GM21367 (cell line): ENCODE results near the gene CASP12.

Source experiments
- ATAC-seq: cut with Tn5 transposase; IDR thresholded peaks from one replicate; pipeline ENCODE4 v1.9.1; 2021; ENCODE audit not compliant: unreplicated experiment

CASP12 gene

DNA sequence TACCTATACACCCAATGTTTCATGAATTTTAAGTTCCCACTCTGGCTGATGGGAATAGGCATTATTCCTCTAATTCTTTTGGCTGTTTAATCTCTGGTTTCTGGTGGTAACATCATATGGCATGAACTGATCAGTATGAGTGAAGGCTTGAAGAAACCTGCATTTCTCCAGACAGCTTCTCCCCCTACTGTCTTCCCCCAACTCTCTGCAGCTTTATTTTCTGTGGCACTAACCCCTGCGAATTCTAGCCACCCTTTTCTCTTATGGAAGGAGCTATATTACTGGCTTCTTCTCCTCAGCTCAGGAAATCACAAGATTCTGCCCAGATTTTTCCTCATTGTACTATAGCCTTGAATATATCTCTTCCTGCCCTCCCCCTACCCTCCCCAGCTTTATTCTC is 57.1 kb downstream of the CASP12 start:
- ATAC-seq, result no peak

DNA sequence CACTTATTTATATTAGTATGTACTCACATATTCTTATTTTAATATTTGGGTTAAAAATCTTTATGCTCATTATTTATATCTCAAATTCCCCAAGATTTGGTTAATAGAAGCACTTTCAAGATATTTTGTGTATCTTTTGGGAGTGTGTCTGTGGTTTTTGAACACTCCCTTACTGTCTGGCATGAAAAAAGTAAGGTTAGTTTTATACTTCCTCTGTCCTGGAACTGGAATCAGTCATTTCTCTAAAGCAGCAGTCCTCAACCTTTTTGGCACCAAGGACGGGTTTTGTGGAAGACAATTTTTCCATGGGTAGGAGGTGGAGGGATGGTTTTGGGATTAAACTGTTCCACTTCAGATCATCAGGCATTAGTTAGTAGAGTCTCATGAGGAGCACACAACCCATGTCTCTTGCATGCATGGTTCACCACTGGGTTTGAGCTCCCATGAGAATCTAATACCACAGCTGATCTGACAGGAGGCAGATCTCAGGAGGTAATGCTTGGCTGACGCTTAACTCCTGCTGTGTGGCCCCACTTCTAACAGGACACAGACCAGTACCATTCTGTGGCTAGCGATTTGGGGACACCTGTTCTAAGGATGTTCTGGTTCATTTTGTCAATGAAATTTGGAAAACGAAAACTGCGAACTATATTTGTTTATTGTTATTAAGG is 60.2 kb downstream of the CASP12 start:
- ATAC-seq, result no peak

GRCh38 chr11:104836691-104837090 is 61.6 kb downstream of the CASP12 start:
- ATAC-seq, result no peak
